Liver (tissue), 9 donors: ENCODE results near the gene CCNY. TPM values are rescaled to one million over a fixed set of nuclear protein-coding genes. Genes with fewer than 3 reads are reported as not detected.

Experiments used
- DNase-seq: peaks from one replicate; pipeline ENCODE4 v3.0.0-alpha.2; 2017; ENCODE audit warnings: low spot score
- H3K27ac ChIP-seq, 2 donors: one replicate each; pipeline ENCODE4 v1.7.0; 2013; ENCODE audit warnings: inconsistent platforms in 2 of 2, low read length in 2 of 2, control low read depth in 1 of 2, low read depth in 1 of 2, mild to moderate bottlenecking in 1 of 2
- H3K27me3 ChIP-seq, 4 donors: one replicate each; pipeline versions ENCODE4 v1.6.1 to v1.7.0; 2013; ENCODE audit warnings: low read length in 3 of 4, inconsistent platforms in 1 of 4, mild to moderate bottlenecking in 1 of 4, moderate library complexity in 1 of 4; ENCODE audit not compliant: control insufficient read depth in 4 of 4, insufficient read depth in 4 of 4
- H3K36me3 ChIP-seq, 4 donors: one replicate each; pipeline versions ENCODE4 v1.6.1 to v1.7.0; 2013; ENCODE audit warnings: low read length in 3 of 4, mild to moderate bottlenecking in 3 of 4, low read depth in 1 of 4, moderate library complexity in 1 of 4; ENCODE audit not compliant: control insufficient read depth in 4 of 4, insufficient read depth in 3 of 4
- H3K4me1 ChIP-seq, 4 donors: one replicate each; pipeline versions ENCODE4 v1.6.1 to v1.7.0; 2013; ENCODE audit warnings: low read length in 3 of 4, mild to moderate bottlenecking in 3 of 4, moderate library complexity in 1 of 4; ENCODE audit not compliant: control insufficient read depth in 4 of 4, insufficient read depth in 4 of 4
- H3K4me3 ChIP-seq, 3 donors: one replicate each; pipeline versions ENCODE4 v1.6.1 to v1.7.0; 2013; ENCODE audit warnings: low read length in 3 of 3, control low read depth in 1 of 3, low read depth in 1 of 3, mild to moderate bottlenecking in 1 of 3
- H3K9ac ChIP-seq, 2 donors: one replicate each; pipeline ENCODE4 v1.7.0; 2013; ENCODE audit warnings: low read length in 2 of 2, mild to moderate bottlenecking in 2 of 2, moderate library complexity in 2 of 2, control low read depth in 1 of 2, low read depth in 1 of 2
- H3K9me3 ChIP-seq, 4 donors: one replicate each; pipeline versions ENCODE4 v1.6.1 to v1.7.0; 2013; ENCODE audit warnings: low read length in 3 of 4; ENCODE audit not compliant: control insufficient read depth in 4 of 4
- ATF3 ChIP-seq: IDR thresholded peaks from 2 replicates; pipeline ENCODE4 v1.6.1; 2016; ENCODE audit warnings: antibody characterized with exemption
- CTCF ChIP-seq: fragments of 150-350 bp; IDR thresholded peaks from 2 replicates; pipeline ENCODE4 v1.5.1; 2017; ENCODE audit warnings: improper control_type of control experiment, low read depth, low read length; ENCODE audit not compliant: missing input control
- EGR1 ChIP-seq, 2 donors: IDR thresholded peaks; 2 replicates each; pipeline ENCODE4 v1.6.1; 2016 to 2018; ENCODE audit warnings: antibody characterized with exemption in 2 of 2, low read depth in 2 of 2
- FOXA1 ChIP-seq: IDR thresholded peaks from 2 replicates; pipeline ENCODE4 v1.6.1; 2016; ENCODE audit warnings: antibody characterized with exemption
- FOXA2 ChIP-seq: IDR thresholded peaks from 2 replicates; pipeline ENCODE4 v1.6.1; 2016; ENCODE audit warnings: antibody characterized with exemption
- JUND ChIP-seq, 2 donors: IDR thresholded peaks; 2 replicates each; pipeline ENCODE4 v1.6.1; 2016; ENCODE audit warnings: antibody characterized with exemption in 2 of 2
- MAX ChIP-seq: IDR thresholded peaks from 2 replicates; pipeline ENCODE4 v1.6.1; 2016; ENCODE audit warnings: antibody characterized with exemption
- NR2F2 ChIP-seq: IDR thresholded peaks from 2 replicates; pipeline ENCODE4 v1.6.1; 2016; ENCODE audit warnings: antibody characterized with exemption
- RAD21 ChIP-seq, 2 donors: IDR thresholded peaks; 2 replicates each; pipeline ENCODE4 v1.6.1; 2016; ENCODE audit warnings: antibody characterized with exemption in 2 of 2, mild to moderate bottlenecking in 2 of 2
- REST ChIP-seq: IDR thresholded peaks from 2 replicates; pipeline ENCODE4 v1.6.1; 2016; ENCODE audit warnings: antibody characterized with exemption, mild to moderate bottlenecking
- RXRA ChIP-seq, 2 donors: IDR thresholded peaks; 2 replicates each; pipeline ENCODE4 v1.6.1; 2017 to 2018; ENCODE audit warnings: antibody characterized with exemption in 2 of 2, mild to moderate bottlenecking in 1 of 2
- SP1 ChIP-seq: IDR thresholded peaks from 2 replicates; pipeline ENCODE4 v1.6.1; 2018; ENCODE audit warnings: antibody characterized with exemption, mild to moderate bottlenecking
- TAF1 ChIP-seq: conservative IDR thresholded peaks from 2 replicates; pipeline ENCODE4 v1.6.1; 2016; ENCODE audit warnings: antibody characterized with exemption, mild to moderate bottlenecking
- YY1 ChIP-seq: IDR thresholded peaks from 2 replicates; pipeline ENCODE4 v1.6.1; 2016; ENCODE audit warnings: antibody characterized with exemption, mild to moderate bottlenecking
- ZBTB33 ChIP-seq: IDR thresholded peaks from 2 replicates; pipeline ENCODE4 v1.6.1; 2016; ENCODE audit warnings: antibody characterized with exemption
- WGBS: extraction: QIAGEN DNeasy Blood & Tissue Kit; methylation state at CpG from one replicate; pipeline ENCODE4 v1.1.7; 2013; 5-methylcytosine and 5-hydroxymethylcytosine counted together
- polyA plus RNA-seq, 2 donors: library from polyadenylated mRNA; stranded (reverse) in 1 of 2; unstranded in 1 of 2; fragments of 200-250 nt in 1 of 2; fragments of >200 nt in 1 of 2; fragmentation: Nextera tagmentation in 1 of 2; extraction: Ambion mirVana in 1 of 2; gene quantifications; one replicate each; pipeline versions ENCODE4 v1.2.1 to v1.2.3, GENCODE V29; 2013 to 2015
- total RNA-seq, 2 donors: library from RNA; depleted of rRNA; stranded (reverse); fragments of >200 nt; gene quantifications; one replicate each; pipeline ENCODE4 v1.2.3, GENCODE V29; 2014
- donor health status: healthy.
- donor health status: healthy.
- donor health status: healthy.
- donor health status: healthy.
- donor health status: healthy.

CCNY gene
- total and polyA plus RNA-seq, 4 donors: 17.6 to 38.4 (median 21.8) TPM

- H3K27ac ChIP-seq: no peak overlapping the region
- TF ChIP-seq ZBTB33: no peak
- no peak for TF ChIP-seq RXRA (IDR thresholded peaks at IDR 0.05)
- TF ChIP-seq TAF1: no peak
- no peak for TF ChIP-seq ATF3
- TF ChIP-seq SP1: no peak
- no peak for TF ChIP-seq REST
- no peak for TF ChIP-seq NR2F2
- no peak for TF ChIP-seq JUND (IDR thresholded peaks at IDR 0.05)
- TF ChIP-seq RAD21 (IDR thresholded peaks at IDR 0.05): no peak
- TF ChIP-seq FOXA2: no peak
- TF ChIP-seq EGR1 (IDR thresholded peaks at IDR 0.05; ENCODE audit: low read depth in 2 of 2): no peak
- TF ChIP-seq FOXA1: no peak
- no peak for TF ChIP-seq MAX
- no peaks in the 10 kb centered on the region for H3K9me3 ChIP-seq
- WGBS: 97% methylated on average over 4 of the region's 4 CpGs
- no peak overlapping the region for H3K9ac ChIP-seq
- H3K27me3 ChIP-seq: no peaks in the 10 kb centered on the region
- no peaks in the 10 kb centered on the region for H3K36me3 ChIP-seq
- no peak for DNase-seq
- H3K4me3 ChIP-seq: no peak overlapping the region
- H3K4me1 ChIP-seq: peaks cover 3 to 19% (median 14%) of the 10 kb centered on the region in 4 donors
Observed at GRCh38 chr10:35367107-35367859, 31.0 kb downstream of the CCNY start.

GRCh38 chr10:35367982-35368381 is 31.7 kb downstream of the CCNY start:
- no peaks in the 10 kb centered on the region for H3K27me3 ChIP-seq
- DNase-seq: no peak
- TF ChIP-seq FOXA2: no peak
- no peak for TF ChIP-seq YY1
- TF ChIP-seq REST: no peak
- no peak for TF ChIP-seq CTCF
- no peaks in the 10 kb centered on the region for H3K36me3 ChIP-seq
- no peak overlapping the region for H3K9ac ChIP-seq
- no peaks in the 10 kb centered on the region for H3K9me3 ChIP-seq
- H3K4me1 ChIP-seq: peaks cover 3 to 19% (median 14%) of the 10 kb centered on the region in 4 donors
- H3K4me3 ChIP-seq: no peak overlapping the region
- no peak overlapping the region for H3K27ac ChIP-seq
- WGBS: 89% methylated on average over 4 of the region's 4 CpGs
